ENCODE measurements around the gene CAMK2G.

The CAMK2G gene

GRCh38 chr10:73772281-73773151, 101.8 kb downstream of the CAMK2G start:
- DNase-seq (ENCODE audit: low read depth in 2 of 2): peak; percentile 56 to 76

- peak; percentile 55 to 71 for DNase-seq (ENCODE audit: low read depth in 2 of 2)
Observed at GRCh38 chr10:73771722-73772280, 102.6 kb downstream of the CAMK2G start.

GRCh38 chr10:73769396-73769795, 105.0 kb downstream of the CAMK2G start:
- DNase-seq (ENCODE audit: low read depth in 2 of 2): no peak

- peak; percentile 40 to 45 for DNase-seq (ENCODE audit: low read depth in 2 of 2)
Observed at GRCh38 chr10:73768881-73769280, 105.5 kb downstream of the CAMK2G start.

GRCh38 chr10:73765066-73765465, 109.3 kb downstream of the CAMK2G start:
- DNase-seq (ENCODE audit: low read depth in 2 of 2): no peak

- no peak for DNase-seq (ENCODE audit: low read depth in 2 of 2)
Observed at GRCh38 chr10:73763343-73763742, 111.0 kb downstream of the CAMK2G start.

- no peak for DNase-seq (ENCODE audit: low read depth in 2 of 2)
Observed at GRCh38 chr10:73762915-73763314, 111.4 kb downstream of the CAMK2G start.

Measured in activated CD4-positive, alpha-beta T cell treated with anti-CD3 and anti-CD28 coated beads for 24 hours (primary cell).